Activated CD4-positive, CD25-positive, alpha-beta regulatory T cell treated with anti-CD3 and anti-CD28 coated beads, Interleukin-2, amount 50 U/mL, for 16 hours (primary cell): ENCODE data around the gene FECH.

Source experiments
- DNase-seq: peaks from one replicate; pipeline ENCODE4 v3.0.0-alpha.2; 2020; ENCODE audit warnings: low read depth, low spot score

The FECH gene

GRCh38 chr18:57581301-57581934 is 5.1 kb downstream of the FECH start:
- DNase-seq = no peak

- DNase-seq = no peak
These were observed 6.6 kb downstream of the FECH start for GRCh38 chr18:57579934-57580333.

GRCh38 chr18:57576316-57576715 is 10.2 kb downstream of the FECH start:
- no peak for DNase-seq

- DNase-seq = no peak
These were observed 11.0 kb downstream of the FECH start for GRCh38 chr18:57575542-57575941.

GRCh38 chr18:57574866-57575265 is 11.6 kb downstream of the FECH start:
- DNase-seq = no peak

- DNase-seq = no peak
These were observed 16.3 kb downstream of the FECH start for GRCh38 chr18:57570162-57570561.

GRCh38 chr18:57569133-57569532 is 17.4 kb downstream of the FECH start:
- no peak for DNase-seq

- DNase-seq = no peak
These were observed 24.6 kb downstream of the FECH start for GRCh38 chr18:57561728-57562423.

- DNase-seq = no peak
These were observed 25.2 kb downstream of the FECH start for GRCh38 chr18:57561261-57561660.

GRCh38 chr18:57559314-57559713 is 27.2 kb downstream of the FECH start:
- no peak for DNase-seq

GRCh38 chr18:57555134-57555533 is 31.4 kb downstream of the FECH start:
- no peak for DNase-seq

- no peak for DNase-seq
These were observed 36.0 kb downstream of the FECH start for GRCh38 chr18:57550510-57550909.

- no peak for DNase-seq
These were observed 39.2 kb downstream of the FECH start for GRCh38 chr18:57547260-57547659.

- DNase-seq = no peak
These were observed 41.4 kb downstream of the FECH start for GRCh38 chr18:57544936-57545660.

GRCh38 chr18:57543560-57543959 is 42.9 kb downstream of the FECH start:
- no peak for DNase-seq

GRCh38 chr18:57542812-57543427 is 43.6 kb downstream of the FECH start:
- no peak for DNase-seq

- no peak for DNase-seq
These were observed 44.4 kb downstream of the FECH start for GRCh38 chr18:57542126-57542525.

- no peak for DNase-seq
These were observed 46.8 kb downstream of the FECH start for GRCh38 chr18:57539702-57540101.

- no peak for DNase-seq
These were observed 47.9 kb downstream of the FECH start for GRCh38 chr18:57538614-57539013.

- no peak for DNase-seq
These were observed 52.0 kb downstream of the FECH start for GRCh38 chr18:57534511-57534909.

GRCh38 chr18:57533868-57534510 is 52.5 kb downstream of the FECH start:
- DNase-seq = no peak
